Measurements from ENCODE around the gene NR6A1. TPM values are rescaled to one million over a fixed set of nuclear protein-coding genes. Genes with fewer than 3 reads are reported as not detected.

Gene NR6A1
- total RNA-seq, 2 experiments from 2014 or later = 0.74 to 1.1 TPM

GRCh38 chr9:124770359-124771020 is 621 bp downstream of the NR6A1 start:
- intact Hi-C loops (cut with micrococcal nuclease) = no loop called here
- H3K36me3 Mint-ChIP-seq (ENCODE audit: low read depth) = no peaks in the 10 kb centered on the region
- POLR2A ChIA-PET = interaction anchor here (1.0 to 8.8 kb wide), 3 partner anchors 87 to 100 kb away, joined by 3 to 120 read pairs (median 9); partner anchors contain the start of genes ARPC5L, RPL35 and WDR38
- ATAC-seq (no peak), DNase-seq (peak; percentile 45)
- no peaks in the 10 kb centered on the region for H3K9me3 Mint-ChIP-seq
- peaks cover 58% of the 10 kb centered on the region for H3K27me3 Mint-ChIP-seq
- CTCF ChIA-PET = interaction anchor here (0.6 to 13.8 kb wide), 19 partner anchors 8 to 371 kb away, joined by 3 to 431 read pairs (median 4); partner anchors contain the start of gene WDR38
- peak overlapping the region; percentile 76 for H3K4me3 Mint-ChIP-seq
- peak; percentile 34 for TF ChIP-seq CTCF (IDR thresholded peaks at IDR 0.05)
- peaks cover 34% of the 10 kb centered on the region for H3K4me1 Mint-ChIP-seq (ENCODE audit: low read depth)
- H3K27ac Mint-ChIP-seq = peak overlapping the region; percentile 3

GRCh38 chr9:124769549-124770358 is 1.4 kb downstream of the NR6A1 start:
- Mint-ChIP-seq H3K4me1 (ENCODE audit: low read depth) (peaks cover 34% of the 10 kb centered on the region), H3K27ac (peak overlapping the region; percentile 3), H3K4me3 (peak overlapping the region; percentile 76), H3K27me3 (peaks cover 57% of the 10 kb centered on the region), H3K9me3 (no peaks in the 10 kb centered on the region), H3K36me3 (ENCODE audit: low read depth) (no peaks in the 10 kb centered on the region)
- ATAC-seq (no peak), DNase-seq (peak; percentile 11)
- intact Hi-C loops (cut with micrococcal nuclease) = no loop called here
- CTCF ChIA-PET = interaction anchor here (0.6 to 13.8 kb wide), 7 partner anchors 10 to 200 kb away, joined by 3 to 431 read pairs (median 4); partner anchors contain the start of gene WDR38
- TF ChIP-seq CTCF (IDR thresholded peaks at IDR 0.05) = no peak
- POLR2A ChIA-PET = interaction anchor here (0.6 to 8.8 kb wide), 2 partner anchors 87 to 176 kb away, joined by 4 to 120 read pairs; partner anchors contain the start of genes ARPC5L, RPL35 and WDR38

- intact Hi-C loops (cut with micrococcal nuclease) = no loop called here
- CTCF ChIA-PET = interaction anchor here (1.4 to 13.8 kb wide), 4 partner anchors 11 to 152 kb away, joined by 4 to 431 read pairs (median 6); partner anchors contain the start of gene WDR38
- Mint-ChIP-seq H3K4me1 (ENCODE audit: low read depth) (peaks cover 26% of the 10 kb centered on the region), H3K27me3 (peaks cover 55% of the 10 kb centered on the region), H3K9me3 (no peaks in the 10 kb centered on the region), H3K27ac (no peak overlapping the region), H3K36me3 (ENCODE audit: low read depth) (no peaks in the 10 kb centered on the region), H3K4me3 (peak overlapping the region; percentile 76)
- POLR2A ChIA-PET = interaction anchor here (0.6 to 8.8 kb wide), 3 partner anchors 88 to 175 kb away, joined by 3 to 120 read pairs (median 4); partner anchors contain the start of genes ARPC5L, RPL35 and WDR38
- ATAC-seq (no peak), DNase-seq (no peak)
- TF ChIP-seq CTCF (IDR thresholded peaks at IDR 0.05) = no peak
Observed at GRCh38 chr9:124768750-124769548, 2.2 kb downstream of the NR6A1 start.

GRCh38 chr9:124768334-124768733 is 2.8 kb downstream of the NR6A1 start:
- intact Hi-C loops (cut with micrococcal nuclease) = no loop called here
- no peaks in the 10 kb centered on the region for H3K9me3 Mint-ChIP-seq
- no peak for TF ChIP-seq CTCF (IDR thresholded peaks at IDR 0.05)
- H3K36me3 Mint-ChIP-seq (ENCODE audit: low read depth) = no peaks in the 10 kb centered on the region
- ATAC-seq (no peak), DNase-seq (no peak)
- peaks cover 51% of the 10 kb centered on the region for H3K27me3 Mint-ChIP-seq
- ChIA-PET POLR2A (interaction anchor here (0.9 to 8.8 kb wide), 2 partner anchors 89 to 101 kb away, joined by 3 to 120 read pairs; partner anchors contain the start of genes ARPC5L, RPL35 and WDR38), CTCF (interaction anchor here (1.4 to 13.8 kb wide), 3 partner anchors 12 to 86 kb away, joined by 4 to 431 read pairs (median 4); partner anchors contain the start of gene WDR38)
- H3K4me1 Mint-ChIP-seq (ENCODE audit: low read depth) = peaks cover 20% of the 10 kb centered on the region
- no peak overlapping the region for H3K27ac Mint-ChIP-seq
- H3K4me3 Mint-ChIP-seq = no peak overlapping the region
